ENCODE data around the gene FGF13.

Gene FGF13

DNA sequence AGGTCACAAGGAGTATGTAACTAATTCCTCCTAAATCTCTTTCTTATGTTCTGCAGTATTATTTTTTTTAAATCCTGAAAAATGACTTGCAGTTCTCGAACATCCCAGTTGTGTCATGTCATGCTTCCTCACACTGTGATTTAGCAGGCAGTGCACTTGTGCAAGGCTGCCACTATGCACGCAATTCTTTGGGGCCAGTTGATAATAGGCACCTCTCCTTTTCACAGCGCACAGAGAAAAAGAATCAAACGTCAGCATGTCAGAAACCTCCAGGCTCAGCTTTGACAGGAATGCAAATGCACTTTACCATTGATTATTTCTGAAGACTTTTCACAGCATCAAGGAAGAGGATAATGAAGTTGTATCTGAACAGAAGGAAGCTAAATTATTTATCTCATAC, 62.9 kb downstream of the FGF13 start:
- no peaks in the 10 kb centered on the region for H3K9me3 ChIP-seq (ENCODE audit: control insufficient read depth, low read length)
- H3K4me3 ChIP-seq (ENCODE audit: low read length): no peak overlapping the region
- H3K27me3 ChIP-seq (ENCODE audit: control insufficient read depth, insufficient read depth, low read length): no peaks in the 10 kb centered on the region
- no peaks in the 10 kb centered on the region for H3K36me3 ChIP-seq (ENCODE audit: control insufficient read depth, insufficient read depth, low read length)
- H3K9ac ChIP-seq (ENCODE audit: low read length): no peak overlapping the region
- no peaks in the 10 kb centered on the region for H3K4me1 ChIP-seq (ENCODE audit: control insufficient read depth, insufficient read depth, low read length)

DNA sequence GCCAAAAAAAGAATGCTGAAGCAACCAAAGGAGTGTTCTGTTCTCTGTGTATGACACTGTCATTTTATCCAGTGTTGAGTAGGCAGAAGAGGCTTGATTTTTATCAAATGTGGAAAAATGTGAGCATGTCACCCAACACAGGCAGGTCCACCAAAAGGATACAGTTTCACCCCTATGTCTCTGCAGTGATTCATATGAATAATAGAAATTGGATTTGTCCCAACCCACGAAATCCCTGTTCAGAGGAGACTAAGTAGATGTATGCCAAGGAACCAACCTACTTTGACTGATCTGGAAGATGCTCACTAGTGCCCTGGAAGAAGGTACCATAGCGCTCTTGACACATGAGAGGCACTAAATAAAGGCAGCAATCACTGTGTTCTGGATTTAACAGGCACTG, 72.5 kb downstream of the FGF13 start:
- H3K4me1 ChIP-seq (ENCODE audit: control insufficient read depth, insufficient read depth, low read length): no peaks in the 10 kb centered on the region
- no peaks in the 10 kb centered on the region for H3K36me3 ChIP-seq (ENCODE audit: control insufficient read depth, insufficient read depth, low read length)
- no peaks in the 10 kb centered on the region for H3K27me3 ChIP-seq (ENCODE audit: control insufficient read depth, insufficient read depth, low read length)
- H3K9ac ChIP-seq (ENCODE audit: low read length): no peak overlapping the region
- no peak overlapping the region for H3K4me3 ChIP-seq (ENCODE audit: low read length)
- no peaks in the 10 kb centered on the region for H3K9me3 ChIP-seq (ENCODE audit: control insufficient read depth, low read length)

Data from mucosa of stomach (tissue), 1 donor.